ENCODE results near the gene TBKBP1. TPM values are rescaled to one million over a fixed set of nuclear protein-coding genes. Genes with fewer than 3 reads are reported as not detected.
"Not testable (repeated sequence)": the region's sequence is repeated elsewhere in the genome, so short reads cannot be mapped to it uniquely, and the experiment has no call there.

TBKBP1 gene
- total RNA-seq, 1 donor from 2014 or later: 11.4 TPM

- no peak for DNase-seq (ENCODE audit: extremely low read depth, low read depth, low spot score)
Observed at GRCh38 chr17:47729476-47729875, 35.5 kb downstream of the TBKBP1 start.

GRCh38 chr17:47730681-47731080 lies 36.7 kb downstream of the TBKBP1 start:
- DNase-seq (ENCODE audit: extremely low read depth, low read depth, low spot score): no peak

GRCh38 chr17:47731396-47731795 lies 37.4 kb downstream of the TBKBP1 start:
- DNase-seq (ENCODE audit: extremely low read depth, low read depth, low spot score): no peak

GRCh38 chr17:47732399-47733046 lies 38.6 kb downstream of the TBKBP1 start:
- no peak for DNase-seq (ENCODE audit: extremely low read depth, low read depth, low spot score)

GRCh38 chr17:47733047-47733673 lies 39.2 kb downstream of the TBKBP1 start, which contains the start of gene TBX21:
TSS of gene TBX21 (plus strand) at chr17:47733236. CDS start at chr17:47733455, 219 bp downstream.
- no peak for DNase-seq (ENCODE audit: extremely low read depth, low read depth, low spot score)

GRCh38 chr17:47733674-47734410 lies 39.9 kb downstream of the TBKBP1 start:
- no peak for DNase-seq (ENCODE audit: extremely low read depth, low read depth, low spot score)

- no peak for DNase-seq (ENCODE audit: extremely low read depth, low read depth, low spot score)
Observed at GRCh38 chr17:47735139-47735464, 41.1 kb downstream of the TBKBP1 start.

- DNase-seq (ENCODE audit: extremely low read depth, low read depth, low spot score): no peak
Observed at GRCh38 chr17:47735536-47736011, 41.6 kb downstream of the TBKBP1 start.

GRCh38 chr17:47736501-47737495 lies 42.8 kb downstream of the TBKBP1 start:
- no peak for DNase-seq (ENCODE audit: extremely low read depth, low read depth, low spot score)

GRCh38 chr17:47738178-47738577 lies 44.2 kb downstream of the TBKBP1 start:
- DNase-seq (ENCODE audit: extremely low read depth, low read depth, low spot score): no peak

GRCh38 chr17:47739150-47739549 lies 45.2 kb downstream of the TBKBP1 start:
- no peak for DNase-seq (ENCODE audit: extremely low read depth, low read depth, low spot score)

GRCh38 chr17:47739945-47740344 lies 46.0 kb downstream of the TBKBP1 start:
- not testable (repeated sequence) for DNase-seq (ENCODE audit: extremely low read depth, low read depth, low spot score)

GRCh38 chr17:47741109-47741792 lies 47.3 kb downstream of the TBKBP1 start:
- no peak for DNase-seq (ENCODE audit: extremely low read depth, low read depth, low spot score)

- DNase-seq (ENCODE audit: extremely low read depth, low read depth, low spot score): no peak
Observed at GRCh38 chr17:47741793-47742145, 47.8 kb downstream of the TBKBP1 start.

GRCh38 chr17:47742319-47743181 lies 48.6 kb downstream of the TBKBP1 start:
- DNase-seq (ENCODE audit: extremely low read depth, low read depth, low spot score): no peak

- no peak for DNase-seq (ENCODE audit: extremely low read depth, low read depth, low spot score)
Observed at GRCh38 chr17:47744168-47745036, 50.4 kb downstream of the TBKBP1 start.

- no peak for DNase-seq (ENCODE audit: extremely low read depth, low read depth, low spot score)
Observed at GRCh38 chr17:47745037-47745380, 51.0 kb downstream of the TBKBP1 start.

- no peak for DNase-seq (ENCODE audit: extremely low read depth, low read depth, low spot score)
Observed at GRCh38 chr17:47751471-47751870, 57.5 kb downstream of the TBKBP1 start.
